Liver (tissue), 9 donors: ENCODE measurements around the gene SLC5A2. TPM values are rescaled to one million over a fixed set of nuclear protein-coding genes. Genes with fewer than 3 reads are reported as not detected.

Experiments
- DNase-seq: peaks from one replicate; pipeline ENCODE4 v3.0.0-alpha.2; 2017; ENCODE audit warnings: low spot score
- H3K27ac ChIP-seq, 2 donors: one replicate each; pipeline ENCODE4 v1.7.0; 2013; ENCODE audit warnings: inconsistent platforms in 2 of 2, low read length in 2 of 2, control low read depth in 1 of 2, low read depth in 1 of 2, mild to moderate bottlenecking in 1 of 2
- H3K27me3 ChIP-seq, 4 donors: one replicate each; pipeline versions ENCODE4 v1.6.1 to v1.7.0; 2013; ENCODE audit warnings: low read length in 3 of 4, inconsistent platforms in 1 of 4, mild to moderate bottlenecking in 1 of 4, moderate library complexity in 1 of 4; ENCODE audit not compliant: control insufficient read depth in 4 of 4, insufficient read depth in 4 of 4
- H3K36me3 ChIP-seq, 4 donors: one replicate each; pipeline versions ENCODE4 v1.6.1 to v1.7.0; 2013; ENCODE audit warnings: low read length in 3 of 4, mild to moderate bottlenecking in 3 of 4, low read depth in 1 of 4, moderate library complexity in 1 of 4; ENCODE audit not compliant: control insufficient read depth in 4 of 4, insufficient read depth in 3 of 4
- H3K4me1 ChIP-seq, 4 donors: one replicate each; pipeline versions ENCODE4 v1.6.1 to v1.7.0; 2013; ENCODE audit warnings: low read length in 3 of 4, mild to moderate bottlenecking in 3 of 4, moderate library complexity in 1 of 4; ENCODE audit not compliant: control insufficient read depth in 4 of 4, insufficient read depth in 4 of 4
- H3K4me3 ChIP-seq, 3 donors: one replicate each; pipeline versions ENCODE4 v1.6.1 to v1.7.0; 2013; ENCODE audit warnings: low read length in 3 of 3, control low read depth in 1 of 3, low read depth in 1 of 3, mild to moderate bottlenecking in 1 of 3
- H3K9ac ChIP-seq, 2 donors: one replicate each; pipeline ENCODE4 v1.7.0; 2013; ENCODE audit warnings: low read length in 2 of 2, mild to moderate bottlenecking in 2 of 2, moderate library complexity in 2 of 2, control low read depth in 1 of 2, low read depth in 1 of 2
- H3K9me3 ChIP-seq, 4 donors: one replicate each; pipeline versions ENCODE4 v1.6.1 to v1.7.0; 2013; ENCODE audit warnings: low read length in 3 of 4; ENCODE audit not compliant: control insufficient read depth in 4 of 4
- EGR1 ChIP-seq, 2 donors: IDR thresholded peaks; 2 replicates each; pipeline ENCODE4 v1.6.1; 2016 to 2018; ENCODE audit warnings: antibody characterized with exemption in 2 of 2, low read depth in 2 of 2
- FOXA1 ChIP-seq: IDR thresholded peaks from 2 replicates; pipeline ENCODE4 v1.6.1; 2016; ENCODE audit warnings: antibody characterized with exemption
- FOXA2 ChIP-seq: IDR thresholded peaks from 2 replicates; pipeline ENCODE4 v1.6.1; 2016; ENCODE audit warnings: antibody characterized with exemption
- GABPA ChIP-seq, 2 donors: IDR thresholded peaks in 1 of 2; conservative IDR thresholded peaks in 1 of 2; 2 replicates each; pipeline ENCODE4 v1.6.1; 2016; ENCODE audit warnings: antibody characterized with exemption in 2 of 2, mild to moderate bottlenecking in 1 of 2, moderate library complexity in 1 of 2
- HNF4A ChIP-seq, 2 donors: conservative IDR thresholded peaks; 2 replicates each; pipeline ENCODE4 v1.6.1; 2016; ENCODE audit warnings: antibody characterized with exemption in 2 of 2, mild to moderate bottlenecking in 2 of 2
- HNF4G ChIP-seq: IDR thresholded peaks from 2 replicates; pipeline ENCODE4 v1.6.1; 2016; ENCODE audit warnings: antibody characterized with exemption
- JUND ChIP-seq, 2 donors: IDR thresholded peaks; 2 replicates each; pipeline ENCODE4 v1.6.1; 2016; ENCODE audit warnings: antibody characterized with exemption in 2 of 2
- RAD21 ChIP-seq, 2 donors: IDR thresholded peaks; 2 replicates each; pipeline ENCODE4 v1.6.1; 2016; ENCODE audit warnings: antibody characterized with exemption in 2 of 2, mild to moderate bottlenecking in 2 of 2
- RXRA ChIP-seq, 2 donors: IDR thresholded peaks; 2 replicates each; pipeline ENCODE4 v1.6.1; 2017 to 2018; ENCODE audit warnings: antibody characterized with exemption in 2 of 2, mild to moderate bottlenecking in 1 of 2
- SP1 ChIP-seq: IDR thresholded peaks from 2 replicates; pipeline ENCODE4 v1.6.1; 2018; ENCODE audit warnings: antibody characterized with exemption, mild to moderate bottlenecking
- TAF1 ChIP-seq: conservative IDR thresholded peaks from 2 replicates; pipeline ENCODE4 v1.6.1; 2016; ENCODE audit warnings: antibody characterized with exemption, mild to moderate bottlenecking
- WGBS: extraction: QIAGEN DNeasy Blood & Tissue Kit; methylation state at CpG from one replicate; pipeline ENCODE4 v1.1.7; 2013; 5-methylcytosine and 5-hydroxymethylcytosine counted together
- polyA plus RNA-seq, 2 donors: library from polyadenylated mRNA; stranded (reverse) in 1 of 2; unstranded in 1 of 2; fragments of 200-250 nt in 1 of 2; fragments of >200 nt in 1 of 2; fragmentation: Nextera tagmentation in 1 of 2; extraction: Ambion mirVana in 1 of 2; gene quantifications; one replicate each; pipeline versions ENCODE4 v1.2.1 to v1.2.3, GENCODE V29; 2013 to 2015
- total RNA-seq, 2 donors: library from RNA; depleted of rRNA; stranded (reverse); fragments of >200 nt; gene quantifications; one replicate each; pipeline ENCODE4 v1.2.3, GENCODE V29; 2014
- TF ChIP-seq, protein P1 (sequence below): IDR thresholded peaks from 2 replicates; pipeline ENCODE4 v1.6.1; 2016; ENCODE audit warnings: antibody characterized with exemption, mild to moderate bottlenecking
- TF ChIP-seq, protein P2 (sequence below): fragments of 150-350 bp; IDR thresholded peaks from 2 replicates; pipeline ENCODE4 v1.5.1; 2017; ENCODE audit warnings: improper control_type of control experiment, low read depth, low read length; ENCODE audit not compliant: missing input control
- TF ChIP-seq, protein P3 (sequence below): IDR thresholded peaks from 2 replicates; pipeline ENCODE4 v1.6.1; 2016; ENCODE audit warnings: antibody characterized with exemption
- TF ChIP-seq, protein P4 (sequence below): IDR thresholded peaks from 2 replicates; pipeline ENCODE4 v1.6.1; 2016; ENCODE audit warnings: antibody characterized with exemption
- TF ChIP-seq, protein P5 (sequence below): IDR thresholded peaks from 2 replicates; pipeline ENCODE4 v1.6.1; 2016; ENCODE audit warnings: antibody characterized with exemption
- donor health status: healthy.
- donor health status: healthy.
- donor health status: healthy.
- donor health status: healthy.
- donor health status: healthy.

The SLC5A2 gene
- total and polyA plus RNA-seq, 4 donors, result 0.14 to 8.1 (median 0.93) TPM; not detected in 1

DNA sequence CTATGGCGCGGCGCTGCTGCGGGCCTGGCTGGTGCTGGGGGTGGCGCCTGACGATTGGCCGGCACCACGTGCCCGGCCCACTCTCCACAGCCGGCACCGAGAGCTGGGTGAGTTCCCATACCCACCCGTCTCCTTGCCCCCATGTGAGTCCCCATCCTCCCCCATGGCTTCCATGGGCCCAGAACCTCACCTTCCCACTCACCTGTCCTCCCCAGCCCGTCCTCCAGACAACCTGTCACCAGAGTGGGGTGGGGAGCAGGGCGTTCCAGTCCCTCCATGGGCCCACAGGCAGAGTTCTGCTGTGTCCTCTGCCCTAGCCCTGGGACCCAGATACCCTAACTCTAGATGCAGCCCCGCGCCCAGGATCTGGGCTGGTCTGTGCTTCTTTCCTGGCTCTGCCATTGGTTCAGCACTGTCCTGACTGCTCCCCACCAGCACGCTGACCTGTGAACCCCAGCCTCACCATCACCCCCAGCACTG, 18.1 kb upstream of the SLC5A2 start (continued):
- TF ChIP-seq, protein P1, sequence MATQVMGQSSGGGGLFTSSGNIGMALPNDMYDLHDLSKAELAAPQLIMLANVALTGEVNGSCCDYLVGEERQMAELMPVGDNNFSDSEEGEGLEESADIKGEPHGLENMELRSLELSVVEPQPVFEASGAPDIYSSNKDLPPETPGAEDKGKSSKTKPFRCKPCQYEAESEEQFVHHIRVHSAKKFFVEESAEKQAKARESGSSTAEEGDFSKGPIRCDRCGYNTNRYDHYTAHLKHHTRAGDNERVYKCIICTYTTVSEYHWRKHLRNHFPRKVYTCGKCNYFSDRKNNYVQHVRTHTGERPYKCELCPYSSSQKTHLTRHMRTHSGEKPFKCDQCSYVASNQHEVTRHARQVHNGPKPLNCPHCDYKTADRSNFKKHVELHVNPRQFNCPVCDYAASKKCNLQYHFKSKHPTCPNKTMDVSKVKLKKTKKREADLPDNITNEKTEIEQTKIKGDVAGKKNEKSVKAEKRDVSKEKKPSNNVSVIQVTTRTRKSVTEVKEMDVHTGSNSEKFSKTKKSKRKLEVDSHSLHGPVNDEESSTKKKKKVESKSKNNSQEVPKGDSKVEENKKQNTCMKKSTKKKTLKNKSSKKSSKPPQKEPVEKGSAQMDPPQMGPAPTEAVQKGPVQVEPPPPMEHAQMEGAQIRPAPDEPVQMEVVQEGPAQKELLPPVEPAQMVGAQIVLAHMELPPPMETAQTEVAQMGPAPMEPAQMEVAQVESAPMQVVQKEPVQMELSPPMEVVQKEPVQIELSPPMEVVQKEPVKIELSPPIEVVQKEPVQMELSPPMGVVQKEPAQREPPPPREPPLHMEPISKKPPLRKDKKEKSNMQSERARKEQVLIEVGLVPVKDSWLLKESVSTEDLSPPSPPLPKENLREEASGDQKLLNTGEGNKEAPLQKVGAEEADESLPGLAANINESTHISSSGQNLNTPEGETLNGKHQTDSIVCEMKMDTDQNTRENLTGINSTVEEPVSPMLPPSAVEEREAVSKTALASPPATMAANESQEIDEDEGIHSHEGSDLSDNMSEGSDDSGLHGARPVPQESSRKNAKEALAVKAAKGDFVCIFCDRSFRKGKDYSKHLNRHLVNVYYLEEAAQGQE, result no peak
- no peak for TF ChIP-seq HNF4A (conservative IDR thresholded peaks at IDR 0.05)
- TF ChIP-seq SP1, result no peak
- no peak for TF ChIP-seq EGR1 (IDR thresholded peaks at IDR 0.05; ENCODE audit: low read depth in 2 of 2)

DNA sequence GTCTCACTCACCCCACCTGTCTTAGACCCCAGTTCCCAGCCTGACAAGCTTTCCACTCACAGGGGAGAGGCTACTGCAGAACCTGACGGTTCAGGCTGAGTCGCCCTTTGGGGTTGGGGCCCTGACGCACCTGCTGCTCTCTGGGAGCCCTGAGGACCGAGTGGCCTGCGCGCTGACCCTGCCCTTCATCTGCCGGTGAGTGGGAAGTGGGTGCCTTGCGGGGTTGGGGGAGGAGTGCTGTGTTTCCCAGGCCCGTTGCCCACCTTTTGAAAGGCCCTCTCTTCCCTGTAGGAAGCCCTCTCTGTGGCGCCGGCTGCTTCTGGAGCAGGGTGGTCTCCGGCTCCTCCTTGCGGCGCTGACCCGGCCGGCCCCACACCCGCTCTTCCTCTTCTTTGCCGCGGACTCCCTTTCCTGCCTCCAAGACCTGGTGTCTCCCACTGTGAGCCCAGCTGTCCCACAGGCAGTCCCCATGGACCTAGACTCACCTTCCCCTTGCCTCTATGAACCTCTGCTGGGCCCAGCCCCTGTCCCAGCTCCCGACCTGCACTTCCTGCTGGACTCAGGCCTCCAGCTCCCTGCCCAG, 17.0 kb upstream of the SLC5A2 start:
- H3K27ac ChIP-seq, result no peak overlapping the region
- peaks cover 9 to 29% (median 17%) of the 10 kb centered on the region in 4 donors for H3K4me1 ChIP-seq
- H3K4me3 ChIP-seq, result no peak overlapping the region
- H3K9ac ChIP-seq, result no peak overlapping the region
- 90% methylated on average over 20 of the region's 20 CpGs for WGBS
- peaks cover 0 to 23% (median 3%) of the 10 kb centered on the region in 4 donors for H3K36me3 ChIP-seq
- H3K9me3 ChIP-seq, result no peaks in the 10 kb centered on the region
- H3K27me3 ChIP-seq, result no peaks in the 10 kb centered on the region
- TF ChIP-seq GABPA (IDR thresholded peaks at IDR 0.05 in 1 of 2, conservative IDR thresholded peaks at IDR 0.05 in 1 of 2) (no peak), RXRA (IDR thresholded peaks at IDR 0.05) (no peak), RAD21 (IDR thresholded peaks at IDR 0.05) (no peak), HNF4G (no peak)
- TF ChIP-seq, protein P2, sequence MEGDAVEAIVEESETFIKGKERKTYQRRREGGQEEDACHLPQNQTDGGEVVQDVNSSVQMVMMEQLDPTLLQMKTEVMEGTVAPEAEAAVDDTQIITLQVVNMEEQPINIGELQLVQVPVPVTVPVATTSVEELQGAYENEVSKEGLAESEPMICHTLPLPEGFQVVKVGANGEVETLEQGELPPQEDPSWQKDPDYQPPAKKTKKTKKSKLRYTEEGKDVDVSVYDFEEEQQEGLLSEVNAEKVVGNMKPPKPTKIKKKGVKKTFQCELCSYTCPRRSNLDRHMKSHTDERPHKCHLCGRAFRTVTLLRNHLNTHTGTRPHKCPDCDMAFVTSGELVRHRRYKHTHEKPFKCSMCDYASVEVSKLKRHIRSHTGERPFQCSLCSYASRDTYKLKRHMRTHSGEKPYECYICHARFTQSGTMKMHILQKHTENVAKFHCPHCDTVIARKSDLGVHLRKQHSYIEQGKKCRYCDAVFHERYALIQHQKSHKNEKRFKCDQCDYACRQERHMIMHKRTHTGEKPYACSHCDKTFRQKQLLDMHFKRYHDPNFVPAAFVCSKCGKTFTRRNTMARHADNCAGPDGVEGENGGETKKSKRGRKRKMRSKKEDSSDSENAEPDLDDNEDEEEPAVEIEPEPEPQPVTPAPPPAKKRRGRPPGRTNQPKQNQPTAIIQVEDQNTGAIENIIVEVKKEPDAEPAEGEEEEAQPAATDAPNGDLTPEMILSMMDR, result no peak
- no peak for DNase-seq

DNA sequence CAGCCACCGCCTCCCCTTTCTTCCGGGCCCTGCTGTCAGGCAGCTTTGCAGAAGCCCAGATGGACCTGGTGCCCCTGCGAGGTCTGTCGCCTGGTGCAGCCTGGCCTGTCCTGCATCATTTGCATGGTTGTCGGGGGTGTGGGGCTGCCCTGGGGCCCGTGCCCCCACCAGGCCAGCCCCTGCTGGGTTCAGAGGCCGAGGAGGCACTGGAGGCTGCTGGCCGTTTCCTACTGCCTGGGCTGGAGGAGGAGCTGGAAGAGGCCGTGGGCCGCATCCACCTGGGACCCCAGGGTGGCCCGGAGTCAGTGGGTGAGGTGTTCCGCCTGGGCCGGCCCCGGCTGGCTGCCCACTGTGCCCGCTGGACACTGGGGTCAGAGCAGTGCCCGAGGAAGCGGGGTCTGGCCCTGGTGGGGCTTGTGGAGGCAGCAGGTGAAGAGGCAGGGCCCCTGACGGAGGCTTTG, 16.5 kb upstream of the SLC5A2 start:
- H3K36me3 ChIP-seq, result peaks cover 0 to 23% (median 3%) of the 10 kb centered on the region in 4 donors
- no peak overlapping the region for H3K27ac ChIP-seq
- H3K9ac ChIP-seq, result no peak overlapping the region
- 94% methylated on average over 18 of the region's 18 CpGs for WGBS
- peaks cover 7 to 24% (median 14%) of the 10 kb centered on the region in 4 donors for H3K4me1 ChIP-seq
- H3K4me3 ChIP-seq, result no peak overlapping the region
- H3K9me3 ChIP-seq, result no peaks in the 10 kb centered on the region
- no peaks in the 10 kb centered on the region for H3K27me3 ChIP-seq
- no peak for DNase-seq
- no peak for TF ChIP-seq TAF1
- TF ChIP-seq FOXA1, result no peak
- no peak for TF ChIP-seq FOXA2
- TF ChIP-seq, protein P3, sequence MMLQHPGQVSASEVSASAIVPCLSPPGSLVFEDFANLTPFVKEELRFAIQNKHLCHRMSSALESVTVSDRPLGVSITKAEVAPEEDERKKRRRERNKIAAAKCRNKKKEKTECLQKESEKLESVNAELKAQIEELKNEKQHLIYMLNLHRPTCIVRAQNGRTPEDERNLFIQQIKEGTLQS, result no peak
- no peak for TF ChIP-seq RXRA (IDR thresholded peaks at IDR 0.05)
- TF ChIP-seq HNF4A (conservative IDR thresholded peaks at IDR 0.05), result no peak
- TF ChIP-seq, protein P4, sequence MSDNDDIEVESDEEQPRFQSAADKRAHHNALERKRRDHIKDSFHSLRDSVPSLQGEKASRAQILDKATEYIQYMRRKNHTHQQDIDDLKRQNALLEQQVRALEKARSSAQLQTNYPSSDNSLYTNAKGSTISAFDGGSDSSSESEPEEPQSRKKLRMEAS, result no peak
- no peak for TF ChIP-seq JUND (IDR thresholded peaks at IDR 0.05)
- TF ChIP-seq, protein P1, result no peak
- no peak for TF ChIP-seq HNF4G
- TF ChIP-seq EGR1 (IDR thresholded peaks at IDR 0.05; ENCODE audit: low read depth in 2 of 2), result no peak
- TF ChIP-seq, protein P5, sequence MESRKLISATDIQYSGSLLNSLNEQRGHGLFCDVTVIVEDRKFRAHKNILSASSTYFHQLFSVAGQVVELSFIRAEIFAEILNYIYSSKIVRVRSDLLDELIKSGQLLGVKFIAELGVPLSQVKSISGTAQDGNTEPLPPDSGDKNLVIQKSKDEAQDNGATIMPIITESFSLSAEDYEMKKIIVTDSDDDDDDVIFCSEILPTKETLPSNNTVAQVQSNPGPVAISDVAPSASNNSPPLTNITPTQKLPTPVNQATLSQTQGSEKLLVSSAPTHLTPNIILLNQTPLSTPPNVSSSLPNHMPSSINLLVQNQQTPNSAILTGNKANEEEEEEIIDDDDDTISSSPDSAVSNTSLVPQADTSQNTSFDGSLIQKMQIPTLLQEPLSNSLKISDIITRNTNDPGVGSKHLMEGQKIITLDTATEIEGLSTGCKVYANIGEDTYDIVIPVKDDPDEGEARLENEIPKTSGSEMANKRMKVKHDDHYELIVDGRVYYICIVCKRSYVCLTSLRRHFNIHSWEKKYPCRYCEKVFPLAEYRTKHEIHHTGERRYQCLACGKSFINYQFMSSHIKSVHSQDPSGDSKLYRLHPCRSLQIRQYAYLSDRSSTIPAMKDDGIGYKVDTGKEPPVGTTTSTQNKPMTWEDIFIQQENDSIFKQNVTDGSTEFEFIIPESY, result no peak
